ENCODE data around the gene TBX2. TPM values are rescaled to one million over a fixed set of nuclear protein-coding genes. Genes with fewer than 3 reads are reported as not detected.
A peak's percentile ranks its signal among the peaks of the same experiment; 100 is the strongest.

Gene TBX2
- total RNA-seq, 1 donor from 2014 or later = 1.7 TPM

DNA sequence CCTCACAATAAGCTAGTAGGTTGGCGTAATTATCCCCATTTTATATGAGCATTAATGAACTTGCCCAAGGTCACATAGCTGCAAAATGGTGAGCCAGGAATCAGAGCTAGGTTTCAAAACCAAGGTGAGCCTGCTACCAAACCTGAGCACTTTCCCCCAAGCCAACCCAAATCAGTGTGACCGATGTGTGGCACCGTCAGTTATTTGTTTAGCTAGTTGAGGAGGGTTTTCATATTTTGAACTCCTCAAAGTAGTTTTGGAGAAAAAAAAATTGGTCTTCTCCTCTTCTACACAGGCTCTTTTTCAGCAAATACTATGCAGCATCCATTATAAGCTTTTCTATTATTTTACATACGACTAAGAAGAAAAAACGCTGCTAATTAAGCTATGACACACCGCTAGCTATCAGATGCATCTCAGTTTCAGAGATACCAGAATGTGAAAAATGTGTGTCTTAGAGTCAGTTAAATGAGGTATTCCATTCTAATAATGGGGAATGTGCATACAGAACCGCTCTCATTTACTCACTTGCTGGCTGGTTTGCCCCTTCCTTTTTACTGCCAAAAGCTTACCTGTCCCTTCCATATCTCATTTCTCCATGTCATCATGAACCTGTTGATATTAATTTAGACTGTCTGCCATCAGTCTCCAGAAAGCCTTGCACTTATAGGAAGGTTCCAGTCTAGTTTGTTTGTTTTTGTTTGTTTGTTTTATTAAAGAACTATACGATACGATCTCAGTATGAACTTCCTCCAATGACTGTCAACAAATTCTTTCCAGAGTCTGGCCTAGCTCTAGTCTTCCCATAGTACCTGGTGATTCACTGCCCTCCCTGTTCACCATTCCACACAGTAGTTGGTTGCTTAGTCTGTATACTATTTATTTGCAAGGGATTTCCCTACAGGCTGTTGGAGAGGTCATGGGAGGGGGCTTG, 50.3 kb downstream of the TBX2 start:
- TF ChIP-seq, protein P1, sequence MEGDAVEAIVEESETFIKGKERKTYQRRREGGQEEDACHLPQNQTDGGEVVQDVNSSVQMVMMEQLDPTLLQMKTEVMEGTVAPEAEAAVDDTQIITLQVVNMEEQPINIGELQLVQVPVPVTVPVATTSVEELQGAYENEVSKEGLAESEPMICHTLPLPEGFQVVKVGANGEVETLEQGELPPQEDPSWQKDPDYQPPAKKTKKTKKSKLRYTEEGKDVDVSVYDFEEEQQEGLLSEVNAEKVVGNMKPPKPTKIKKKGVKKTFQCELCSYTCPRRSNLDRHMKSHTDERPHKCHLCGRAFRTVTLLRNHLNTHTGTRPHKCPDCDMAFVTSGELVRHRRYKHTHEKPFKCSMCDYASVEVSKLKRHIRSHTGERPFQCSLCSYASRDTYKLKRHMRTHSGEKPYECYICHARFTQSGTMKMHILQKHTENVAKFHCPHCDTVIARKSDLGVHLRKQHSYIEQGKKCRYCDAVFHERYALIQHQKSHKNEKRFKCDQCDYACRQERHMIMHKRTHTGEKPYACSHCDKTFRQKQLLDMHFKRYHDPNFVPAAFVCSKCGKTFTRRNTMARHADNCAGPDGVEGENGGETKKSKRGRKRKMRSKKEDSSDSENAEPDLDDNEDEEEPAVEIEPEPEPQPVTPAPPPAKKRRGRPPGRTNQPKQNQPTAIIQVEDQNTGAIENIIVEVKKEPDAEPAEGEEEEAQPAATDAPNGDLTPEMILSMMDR (conservative IDR thresholded peaks at IDR 0.05; ENCODE audit: low read depth, low read length) = no peak
- H3K4me3 ChIP-seq (ENCODE audit: low read depth, low read length) = no peak overlapping the region
- DNase-seq (ENCODE audit: low read depth) = no peak

GRCh38 chr17:61450641-61451537, 51.2 kb downstream of the TBX2 start:
- DNase-seq (ENCODE audit: low read depth) = no peak
- TF ChIP-seq, protein P1 (conservative IDR thresholded peaks at IDR 0.05; ENCODE audit: low read depth, low read length) = no peak
- H3K4me3 ChIP-seq (ENCODE audit: low read depth, low read length) = no peak overlapping the region

DNA sequence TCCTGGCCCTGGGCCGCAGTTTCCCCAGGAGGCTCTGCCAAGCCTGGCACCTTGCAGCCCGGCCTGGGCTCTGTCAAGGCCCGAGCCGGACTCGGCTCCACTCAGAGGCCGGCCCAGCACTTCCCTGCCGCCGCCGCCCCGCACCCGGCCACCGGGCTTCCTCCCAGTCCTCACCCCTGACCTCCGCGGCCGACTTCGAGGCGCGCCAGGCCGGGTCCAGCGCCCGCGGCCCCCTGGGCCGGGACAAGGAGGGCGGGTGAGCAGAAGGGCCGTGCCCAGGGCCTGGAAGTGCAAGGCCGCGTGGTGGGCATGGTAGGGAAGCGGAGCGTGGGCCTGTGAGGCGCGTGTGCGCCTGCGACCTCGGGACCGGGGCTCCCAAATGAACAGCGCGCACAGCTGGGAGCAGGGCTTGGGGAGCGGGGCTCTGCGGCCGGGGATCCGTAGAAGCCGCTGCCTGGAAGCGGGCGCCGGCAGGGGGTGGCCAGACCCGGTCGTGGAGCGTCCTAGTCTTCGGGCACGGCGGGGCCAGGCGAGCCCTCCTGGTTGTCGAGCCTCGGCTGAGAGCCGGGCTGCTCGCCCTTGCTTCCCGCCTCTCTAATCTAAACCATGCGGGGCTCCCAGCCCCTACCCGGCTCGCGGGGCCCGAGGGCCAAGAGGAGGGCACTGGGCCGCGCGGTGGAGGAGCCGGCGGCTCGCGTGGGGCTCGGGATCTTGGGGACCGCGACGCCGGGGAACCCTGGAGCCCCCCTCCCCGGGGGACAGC, 52.1 kb downstream of the TBX2 start:
- peak overlapping the region; percentile 18 for H3K4me3 ChIP-seq (ENCODE audit: low read depth, low read length)
- TF ChIP-seq, protein P1 (conservative IDR thresholded peaks at IDR 0.05; ENCODE audit: low read depth, low read length) = no peak
- DNase-seq (ENCODE audit: low read depth) = no peak

- DNase-seq (ENCODE audit: low read depth) = no peak
- TF ChIP-seq, protein P1 (conservative IDR thresholded peaks at IDR 0.05; ENCODE audit: low read depth, low read length) = no peak
- peak within 1 kb of the TSS; percentile 18 for H3K4me3 ChIP-seq (ENCODE audit: low read depth, low read length)
Measured at GRCh38 chr17:61452301-61453290, 53.0 kb downstream of the TBX2 start, which contains the start of gene TBX4. TSS of gene TBX4 (plus strand) at chr17:61452422. CDS start at chr17:61456491, 4,069 bp downstream.

- no peak overlapping the region for H3K4me3 ChIP-seq (ENCODE audit: low read depth, low read length)
- DNase-seq (ENCODE audit: low read depth) = no peak
- TF ChIP-seq, protein P1 (conservative IDR thresholded peaks at IDR 0.05; ENCODE audit: low read depth, low read length) = no peak
Measured at GRCh38 chr17:61453566-61454380, 54.1 kb downstream of the TBX2 start.
